Endometrial microvascular endothelial cells (primary cell): ENCODE measurements around the gene FAM210A. TPM values are rescaled to one million over a fixed set of nuclear protein-coding genes. Genes with fewer than 3 reads are reported as not detected.

Experiments
- in situ Hi-C: cut with HindIII; loops from 2 replicates; pipeline ENCODE4 v1.10.0; 2017; ENCODE audit warnings: low sequenced_read_pairs, low pct_unique_long_range_greater_than_20kb; ENCODE audit errors: inconsistent ontology term
- total RNA-seq: library from RNA; depleted of rRNA; stranded (reverse); fragments of >200 nt; gene quantifications from one replicate; pipeline ENCODE4 v1.2.3, GENCODE V29; 2015; ENCODE audit errors: inconsistent ontology term

The FAM210A gene
- total RNA-seq, 1 donor from 2014 or later = 13.7 TPM

- in situ Hi-C loops = no loop called here
These were observed 72.5 kb downstream of the FAM210A start for GRCh38 chr18:13653746-13654433.

- in situ Hi-C loops = no loop called here
These were observed 76.7 kb downstream of the FAM210A start for GRCh38 chr18:13649397-13650390.

GRCh38 chr18:13647761-13648160 lies 78.6 kb downstream of the FAM210A start:
- in situ Hi-C loops = no loop called here

- in situ Hi-C loops = no loop called here
These were observed 79.7 kb downstream of the FAM210A start for GRCh38 chr18:13646633-13647032.

- in situ Hi-C loops = no loop called here
These were observed 81.3 kb downstream of the FAM210A start for GRCh38 chr18:13645093-13645492.

GRCh38 chr18:13643261-13643751 lies 83.1 kb downstream of the FAM210A start:
- in situ Hi-C loops = no loop called here

GRCh38 chr18:13642440-13642827 lies 83.9 kb downstream of the FAM210A start:
- in situ Hi-C loops = no loop called here

GRCh38 chr18:13641551-13642439 lies 84.6 kb downstream of the FAM210A start:
- in situ Hi-C loops = no loop called here

GRCh38 chr18:13640266-13640860 lies 86.0 kb downstream of the FAM210A start:
- in situ Hi-C loops = no loop called here

- in situ Hi-C loops = no loop called here
These were observed 87.4 kb downstream of the FAM210A start for GRCh38 chr18:13638719-13639595.

- in situ Hi-C loops = no loop called here
These were observed 91.3 kb downstream of the FAM210A start for GRCh38 chr18:13635046-13635445.

- in situ Hi-C loops = no loop called here
These were observed 92.7 kb downstream of the FAM210A start for GRCh38 chr18:13633700-13634099.

GRCh38 chr18:13630716-13631268 lies 95.6 kb downstream of the FAM210A start:
- in situ Hi-C loops = no loop called here

GRCh38 chr18:13629841-13630715 lies 96.3 kb downstream of the FAM210A start:
- in situ Hi-C loops = loop anchor here (10.0 kb wide), 1 partner anchor 415 kb away; the partner anchor contains the start of gene LDLRAD4

- in situ Hi-C loops = loop anchor here (10.0 kb wide), 1 partner anchor 413 kb away; the partner anchor contains the start of gene LDLRAD4
These were observed 98.1 kb downstream of the FAM210A start for GRCh38 chr18:13628211-13628610.

- in situ Hi-C loops = loop anchor here (10.0 kb wide), 1 partner anchor 413 kb away; the partner anchor contains the start of gene LDLRAD4
These were observed 98.7 kb downstream of the FAM210A start for GRCh38 chr18:13627639-13628038.
